Activated T-cell treated with anti-CD3 and anti-CD28 coated beads, Interleukin-2, amount 50 U/mL, for 4 hours (primary cell): ENCODE results near the gene C1orf94. TPM values are rescaled to one million over a fixed set of nuclear protein-coding genes. Genes with fewer than 3 reads are reported as not detected.
"Not testable (repeated sequence)": the region's sequence is repeated elsewhere in the genome, so short reads cannot be mapped to it uniquely, and the experiment has no call there.

Experiments
- ATAC-seq, 2 donors: fragments of 200-7000 bp; cut with Tn5 transposase; one replicate each; pipeline ENCODE4 v1.10.0; 2021
- DNase-seq: peaks from one replicate; pipeline ENCODE4 v3.0.0-alpha.2; 2020
- H3K27me3 Mint-ChIP-seq: one replicate; pipeline ENCODE4 v1.8.0; 2021; ENCODE audit warnings: low read depth, mixed read lengths
- H3K36me3 Mint-ChIP-seq: one replicate; pipeline ENCODE4 v1.8.0; 2022; ENCODE audit warnings: mixed read lengths; ENCODE audit not compliant: insufficient read depth
- H3K4me1 Mint-ChIP-seq: one replicate; pipeline ENCODE4 v1.8.0; 2021; ENCODE audit warnings: low read depth, mixed read lengths
- H3K4me3 Mint-ChIP-seq: one replicate; pipeline ENCODE4 v1.8.0; 2021; ENCODE audit warnings: mild to moderate bottlenecking, moderate library complexity, mixed read lengths
- H3K9me3 Mint-ChIP-seq: one replicate; pipeline ENCODE4 v1.8.0; 2021; ENCODE audit warnings: mixed read lengths
- total RNA-seq, 3 donors: library from RNA; stranded (reverse); gene quantifications; one replicate each; pipeline ENCODE4 v1.2.1, GENCODE V29; 2021

Gene C1orf94
- total RNA-seq, 3 donors from 2014 or later: not detected

GRCh38 chr1:34153246-34153645 lies 23.5 kb upstream of the C1orf94 start:
- Mint-ChIP-seq H3K36me3 (no peaks in the 10 kb centered on the region), H3K27me3 (peaks cover 11% of the 10 kb centered on the region), H3K4me3 (no peak overlapping the region), H3K9me3 (no peaks in the 10 kb centered on the region), H3K4me1 (no peaks in the 10 kb centered on the region)
- DNase-seq (no peak), ATAC-seq (no peak)

- H3K4me3 Mint-ChIP-seq: no peak overlapping the region
- DNase-seq (no peak), ATAC-seq (no peak)
- peaks cover 21% of the 10 kb centered on the region for H3K27me3 Mint-ChIP-seq
- H3K4me1 Mint-ChIP-seq: no peaks in the 10 kb centered on the region
- H3K9me3 Mint-ChIP-seq: no peaks in the 10 kb centered on the region
- no peaks in the 10 kb centered on the region for H3K36me3 Mint-ChIP-seq
These were observed 20.8 kb upstream of the C1orf94 start for GRCh38 chr1:34155860-34156259.

GRCh38 chr1:34156739-34157138 lies 20.0 kb upstream of the C1orf94 start:
- H3K27me3 Mint-ChIP-seq: peaks cover 27% of the 10 kb centered on the region
- no peaks in the 10 kb centered on the region for H3K4me1 Mint-ChIP-seq
- DNase-seq (no peak), ATAC-seq (no peak)
- no peak overlapping the region for H3K4me3 Mint-ChIP-seq
- H3K36me3 Mint-ChIP-seq: no peaks in the 10 kb centered on the region
- no peaks in the 10 kb centered on the region for H3K9me3 Mint-ChIP-seq

GRCh38 chr1:34162852-34163766 lies 13.6 kb upstream of the C1orf94 start:
- H3K4me1 Mint-ChIP-seq: peaks cover 8% of the 10 kb centered on the region
- H3K9me3 Mint-ChIP-seq: no peaks in the 10 kb centered on the region
- peaks cover 66% of the 10 kb centered on the region for H3K27me3 Mint-ChIP-seq
- DNase-seq: no peak
- no peaks in the 10 kb centered on the region for H3K36me3 Mint-ChIP-seq
- ATAC-seq: peak; percentile 43 to 58
- H3K4me3 Mint-ChIP-seq: peak overlapping the region; percentile 21

GRCh38 chr1:34163792-34164731 lies 12.6 kb upstream of the C1orf94 start:
- peaks cover 69% of the 10 kb centered on the region for H3K27me3 Mint-ChIP-seq
- no peaks in the 10 kb centered on the region for H3K36me3 Mint-ChIP-seq
- H3K9me3 Mint-ChIP-seq: no peaks in the 10 kb centered on the region
- DNase-seq: no peak
- H3K4me1 Mint-ChIP-seq: peaks cover 8% of the 10 kb centered on the region
- no peak overlapping the region for H3K4me3 Mint-ChIP-seq
- no peak for ATAC-seq

- Mint-ChIP-seq H3K27me3 (peaks cover 68% of the 10 kb centered on the region), H3K9me3 (no peaks in the 10 kb centered on the region), H3K36me3 (no peaks in the 10 kb centered on the region), H3K4me3 (peak within 1 kb of the TSS; percentile 19), H3K4me1 (peaks cover 8% of the 10 kb centered on the region)
- ATAC-seq: no peak
- DNase-seq: no peak
These were observed 11.8 kb upstream of the C1orf94 start, which contains the start of gene CSMD2 for GRCh38 chr1:34164771-34165391. TSS of gene CSMD2 (minus strand) at chr1:34165230. CDS start at chr1:34165097, 133 bp downstream.

- DNase-seq (no peak), ATAC-seq (no peak)
- Mint-ChIP-seq H3K36me3 (no peaks in the 10 kb centered on the region), H3K4me3 (peak overlapping the region; percentile 19), H3K4me1 (peaks cover 8% of the 10 kb centered on the region), H3K27me3 (peaks cover 63% of the 10 kb centered on the region), H3K9me3 (no peaks in the 10 kb centered on the region)
These were observed 11.2 kb upstream of the C1orf94 start for GRCh38 chr1:34165422-34165921.

- Mint-ChIP-seq H3K4me1 (peaks cover 8% of the 10 kb centered on the region), H3K36me3 (no peaks in the 10 kb centered on the region), H3K27me3 (peaks cover 62% of the 10 kb centered on the region), H3K9me3 (no peaks in the 10 kb centered on the region), H3K4me3 (no peak overlapping the region)
- DNase-seq (no peak), ATAC-seq (no peak)
These were observed 10.5 kb upstream of the C1orf94 start for GRCh38 chr1:34166191-34166624.

GRCh38 chr1:34166625-34167361 lies 9.9 kb upstream of the C1orf94 start:
- H3K4me3 Mint-ChIP-seq: no peak overlapping the region
- no peaks in the 10 kb centered on the region for H3K36me3 Mint-ChIP-seq
- no peaks in the 10 kb centered on the region for H3K9me3 Mint-ChIP-seq
- ATAC-seq: no peak
- DNase-seq: no peak
- H3K27me3 Mint-ChIP-seq: peaks cover 57% of the 10 kb centered on the region
- peaks cover 8% of the 10 kb centered on the region for H3K4me1 Mint-ChIP-seq

- H3K4me1 Mint-ChIP-seq: peaks cover 8% of the 10 kb centered on the region
- DNase-seq (no peak), ATAC-seq (no peak)
- no peak overlapping the region for H3K4me3 Mint-ChIP-seq
- no peaks in the 10 kb centered on the region for H3K36me3 Mint-ChIP-seq
- H3K27me3 Mint-ChIP-seq: peaks cover 51% of the 10 kb centered on the region
- H3K9me3 Mint-ChIP-seq: no peaks in the 10 kb centered on the region
These were observed 9.3 kb upstream of the C1orf94 start for GRCh38 chr1:34167389-34167788.

- H3K4me1 Mint-ChIP-seq: no peaks in the 10 kb centered on the region
- no peak for DNase-seq
- peaks cover 35% of the 10 kb centered on the region for H3K27me3 Mint-ChIP-seq
- no peaks in the 10 kb centered on the region for H3K36me3 Mint-ChIP-seq
- no peak for ATAC-seq
- H3K4me3 Mint-ChIP-seq: no peak overlapping the region
- no peaks in the 10 kb centered on the region for H3K9me3 Mint-ChIP-seq
These were observed 963 bp upstream of the C1orf94 start for GRCh38 chr1:34175744-34176143.

- H3K4me3 Mint-ChIP-seq: no peak overlapping the region
- no peak for DNase-seq
- H3K27me3 Mint-ChIP-seq: peaks cover 31% of the 10 kb centered on the region
- H3K36me3 Mint-ChIP-seq: no peaks in the 10 kb centered on the region
- no peaks in the 10 kb centered on the region for H3K4me1 Mint-ChIP-seq
- ATAC-seq: no peak
- H3K9me3 Mint-ChIP-seq: no peaks in the 10 kb centered on the region
These were observed 1.4 kb downstream of the C1orf94 start for GRCh38 chr1:34178072-34178471.

GRCh38 chr1:34183381-34183780 lies 6.7 kb downstream of the C1orf94 start:
- H3K4me3 Mint-ChIP-seq, DNase-seq, ATAC-seq, H3K9me3 Mint-ChIP-seq, H3K36me3 Mint-ChIP-seq, H3K4me1 Mint-ChIP-seq: not testable (repeated sequence)
- peaks cover 23% of the 10 kb centered on the region for H3K27me3 Mint-ChIP-seq
